ENCODE measurements around the gene MGAT3.
A peak's percentile ranks its signal among the peaks of the same experiment; 100 is the strongest.

MGAT3 gene

GRCh38 chr22:39502109-39502788, 45.4 kb downstream of the MGAT3 start, which contains the start of gene MIEF1 (continued):
- TF ChIP-seq ZNF704 (tag by site-specific recombination; IDR thresholded peaks at IDR 0.05) = no peak
- TF ChIP-seq ZNF76 (tag by site-specific recombination; IDR thresholded peaks at IDR 0.05; ENCODE audit: borderline replicate concordance, low read depth) = peak; percentile 95
- TF ChIP-seq IKZF3 (tag by site-specific recombination; IDR thresholded peaks at IDR 0.05) = no peak
- TF ChIP-seq ZNF354C (tag by site-specific recombination; IDR thresholded peaks at IDR 0.05; ENCODE audit: borderline replicate concordance, low read depth) = no peak
- TF ChIP-seq RBAK (tag by site-specific recombination; IDR thresholded peaks at IDR 0.05) = no peak
- peak; percentile 95 for TF ChIP-seq SP2 (tag by site-specific recombination; IDR thresholded peaks at IDR 0.05)
- TF ChIP-seq ZNF621 (tag by site-specific recombination; IDR thresholded peaks at IDR 0.05) = no peak
- no peak for TF ChIP-seq ZNF596 (tag by site-specific recombination; IDR thresholded peaks at IDR 0.05)
- peak; percentile 62; the same call in 1 of the 2 replicates for TF ChIP-seq KLF8 (tag by site-specific recombination; IDR thresholded peaks at IDR 0.05)
- TF ChIP-seq, protein P1, sequence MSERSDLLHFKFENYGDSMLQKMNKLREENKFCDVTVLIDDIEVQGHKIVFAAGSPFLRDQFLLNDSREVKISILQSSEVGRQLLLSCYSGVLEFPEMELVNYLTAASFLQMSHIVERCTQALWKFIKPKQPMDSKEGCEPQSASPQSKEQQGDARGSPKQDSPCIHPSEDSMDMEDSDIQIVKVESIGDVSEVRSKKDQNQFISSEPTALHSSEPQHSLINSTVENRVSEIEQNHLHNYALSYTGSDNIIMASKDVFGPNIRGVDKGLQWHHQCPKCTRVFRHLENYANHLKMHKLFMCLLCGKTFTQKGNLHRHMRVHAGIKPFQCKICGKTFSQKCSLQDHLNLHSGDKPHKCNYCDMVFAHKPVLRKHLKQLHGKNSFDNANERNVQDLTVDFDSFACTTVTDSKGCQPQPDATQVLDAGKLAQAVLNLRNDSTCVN (tag by site-specific recombination; optimal IDR thresholded peaks at IDR 0.05) = peak; percentile 88
- TF ChIP-seq ZXDB (tag by site-specific recombination; IDR thresholded peaks at IDR 0.05) = peak; percentile 100
- no peak for TF ChIP-seq GFI1B (tag by site-specific recombination; IDR thresholded peaks at IDR 0.05)
- TF ChIP-seq ZBTB7A (tag by site-specific recombination; IDR thresholded peaks at IDR 0.05; ENCODE audit: low read depth) = 0 out of 2 replicates have a peak, but pooled peaks have one; percentile 70
- 0 out of 2 replicates have a peak, but pooled peaks have one; percentile 53 for TF ChIP-seq ZNF2 (tag by site-specific recombination; IDR thresholded peaks at IDR 0.05)
- no peak for TF ChIP-seq ZNF223 (tag by site-specific recombination; IDR thresholded peaks at IDR 0.05)
- no peak; the same call in 1 of the 2 replicates for TF ChIP-seq GLIS1 (tag by site-specific recombination; IDR thresholded peaks at IDR 0.05)
- no peak for TF ChIP-seq ZNF837 (tag by site-specific recombination; IDR thresholded peaks at IDR 0.05)
- peak; percentile 88 for TF ChIP-seq YY1 (tag by site-specific recombination; IDR thresholded peaks at IDR 0.05)
- TF ChIP-seq PRDM1 (tag by site-specific recombination; IDR thresholded peaks at IDR 0.05) = no peak
- no peak for TF ChIP-seq ZNF792 (tag by site-specific recombination; IDR thresholded peaks at IDR 0.05)
- TF ChIP-seq SCRT1 (tag by site-specific recombination; IDR thresholded peaks at IDR 0.05; ENCODE audit: borderline replicate concordance) = no peak
- TF ChIP-seq ZSCAN16 (tag by site-specific recombination; IDR thresholded peaks at IDR 0.05) = no peak
- peak; percentile 76 for TF ChIP-seq ZFHX2 (tag by site-specific recombination; conservative IDR thresholded peaks at IDR 0.05)
- TF ChIP-seq ZNF571 (tag by site-specific recombination; IDR thresholded peaks at IDR 0.05) = no peak
- TF ChIP-seq ZNF280D (tag by site-specific recombination; IDR thresholded peaks at IDR 0.05) = no peak
- no peak for TF ChIP-seq ZNF785 (tag by site-specific recombination; IDR thresholded peaks at IDR 0.05)
- 0 out of 2 replicates have a peak, but pooled peaks have one; percentile 22 for TF ChIP-seq ZNF501 (tag by site-specific recombination; IDR thresholded peaks at IDR 0.05)
- peak; percentile 62; the same call in 1 of the 2 replicates for TF ChIP-seq ZBTB21 (tag by site-specific recombination; IDR thresholded peaks at IDR 0.05)
- peak; percentile 63 for TF ChIP-seq ZIC2 (tag by site-specific recombination; IDR thresholded peaks at IDR 0.05)
- TF ChIP-seq EGR2 (tag by site-specific recombination; IDR thresholded peaks at IDR 0.05; ENCODE audit: low read depth) = peak; percentile 56
- TF ChIP-seq ZNF24 (tag by site-specific recombination; IDR thresholded peaks at IDR 0.05) = 0 out of 2 replicates have a peak, but pooled peaks have one; percentile 25
- no peak for TF ChIP-seq ZNF561 (tag by site-specific recombination; IDR thresholded peaks at IDR 0.05; ENCODE audit: borderline replicate concordance)
- TF ChIP-seq ZNF335 (tag by site-specific recombination; conservative IDR thresholded peaks at IDR 0.05) = peak; percentile 35
- no peak for TF ChIP-seq KLF7 (tag by site-specific recombination; IDR thresholded peaks at IDR 0.05; ENCODE audit: borderline replicate concordance)
- peak; percentile 87 for TF ChIP-seq YY2 (tag by site-specific recombination; IDR thresholded peaks at IDR 0.05)
- TF ChIP-seq, protein P2, sequence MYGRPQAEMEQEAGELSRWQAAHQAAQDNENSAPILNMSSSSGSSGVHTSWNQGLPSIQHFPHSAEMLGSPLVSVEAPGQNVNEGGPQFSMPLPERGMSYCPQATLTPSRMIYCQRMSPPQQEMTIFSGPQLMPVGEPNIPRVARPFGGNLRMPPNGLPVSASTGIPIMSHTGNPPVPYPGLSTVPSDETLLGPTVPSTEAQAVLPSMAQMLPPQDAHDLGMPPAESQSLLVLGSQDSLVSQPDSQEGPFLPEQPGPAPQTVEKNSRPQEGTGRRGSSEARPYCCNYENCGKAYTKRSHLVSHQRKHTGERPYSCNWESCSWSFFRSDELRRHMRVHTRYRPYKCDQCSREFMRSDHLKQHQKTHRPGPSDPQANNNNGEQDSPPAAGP (tag by site-specific recombination; IDR thresholded peaks at IDR 0.05) = no peak
- TF ChIP-seq ZNF623 (tag by site-specific recombination; IDR thresholded peaks at IDR 0.05) = no peak
